Ishikawa (cell line): Measurements from ENCODE around the gene CDHR3.

Experiments
- CEBPB ChIP-seq: IDR thresholded peaks from 2 replicates; pipeline ENCODE4 v1.6.1; 2012
- CREB1 ChIP-seq: IDR thresholded peaks from 2 replicates; pipeline ENCODE4 v1.6.1; 2012; ENCODE audit warnings: low read depth
- EGR1 ChIP-seq: IDR thresholded peaks from 2 replicates; pipeline ENCODE4 v1.6.1; 2012
- EP300 ChIP-seq: IDR thresholded peaks from 2 replicates; pipeline ENCODE4 v1.6.1; 2012; ENCODE audit warnings: borderline replicate concordance
- FOXM1 ChIP-seq: IDR thresholded peaks from 2 replicates; pipeline ENCODE4 v1.6.1; 2012; ENCODE audit warnings: low read depth, borderline replicate concordance
- MAX ChIP-seq: IDR thresholded peaks from 2 replicates; pipeline ENCODE4 v1.6.1; 2012
- NFIC ChIP-seq: IDR thresholded peaks from 2 replicates; pipeline ENCODE4 v1.6.1; 2012
- RAD21 ChIP-seq: IDR thresholded peaks from 2 replicates; pipeline ENCODE4 v1.6.1; 2012; ENCODE audit warnings: low read depth
- REST ChIP-seq: IDR thresholded peaks from 2 replicates; pipeline ENCODE4 v1.6.1; 2012; ENCODE audit warnings: low read depth, mild to moderate bottlenecking
- TAF1 ChIP-seq: IDR thresholded peaks from 2 replicates; pipeline ENCODE4 v1.6.1; 2012; ENCODE audit warnings: low read depth, mild to moderate bottlenecking
- TCF12 ChIP-seq: IDR thresholded peaks from 2 replicates; pipeline ENCODE4 v1.6.1; 2012; ENCODE audit warnings: low read depth
- TEAD4 ChIP-seq: IDR thresholded peaks from 2 replicates; pipeline ENCODE4 v1.6.1; 2012
- USF1 ChIP-seq: IDR thresholded peaks from 2 replicates; pipeline ENCODE4 v1.6.1; 2012
- YY1 ChIP-seq: IDR thresholded peaks from 2 replicates; pipeline ENCODE4 v1.6.1; 2012; ENCODE audit warnings: low read depth
- ZBTB7A ChIP-seq: IDR thresholded peaks from 2 replicates; pipeline ENCODE4 v1.6.1; 2012; ENCODE audit warnings: low read depth

CDHR3 gene

DNA sequence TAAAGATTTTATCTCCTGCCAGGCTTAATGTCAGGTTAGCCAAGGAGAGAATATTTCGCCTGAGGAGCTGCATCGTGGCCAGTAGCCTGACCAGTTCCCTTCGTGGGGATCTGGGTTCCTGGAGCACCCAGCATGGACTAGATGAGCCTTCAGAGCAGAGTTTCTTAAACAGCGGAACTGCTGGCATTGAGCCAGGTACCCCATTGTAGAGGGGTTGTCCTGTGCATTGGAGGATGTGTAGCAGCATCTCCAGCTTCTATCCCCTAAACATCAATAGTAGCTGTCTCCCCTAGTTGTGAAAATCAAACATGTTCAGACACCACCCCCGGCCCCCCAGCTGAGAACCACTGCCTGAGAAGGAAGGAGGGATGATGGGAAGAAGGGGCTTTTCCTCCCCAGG lies 36.2 kb downstream of the CDHR3 start:
- TF ChIP-seq TAF1: no peak

DNA sequence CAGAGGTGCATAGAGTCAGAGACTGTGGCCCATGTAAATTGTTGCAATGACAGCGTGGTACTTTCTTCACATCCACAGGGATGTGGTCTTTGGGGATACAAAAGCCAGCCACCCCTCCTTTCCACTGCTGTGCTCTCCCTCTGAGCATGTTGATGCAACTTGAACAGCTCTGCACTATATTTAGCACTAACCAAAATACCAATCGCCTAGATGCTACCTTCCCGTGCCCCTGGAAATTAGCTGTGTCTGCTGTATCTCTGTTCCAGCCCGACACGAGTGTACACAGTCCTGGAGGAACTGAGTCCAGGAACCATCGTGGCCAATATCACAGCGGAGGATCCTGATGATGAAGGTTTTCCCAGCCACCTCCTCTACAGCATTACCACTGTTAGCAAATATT lies 38.1 kb downstream of the CDHR3 start:
- no peak for TF ChIP-seq YY1
- TF ChIP-seq FOXM1: no peak
- no peak for TF ChIP-seq TCF12
- TF ChIP-seq CEBPB: no peak
- no peak for TF ChIP-seq TEAD4
- no peak for TF ChIP-seq TAF1
- TF ChIP-seq RAD21: no peak
- TF ChIP-seq EGR1: no peak
- TF ChIP-seq CREB1: no peak
- no peak for TF ChIP-seq ZBTB7A
- TF ChIP-seq USF1: no peak
- no peak for TF ChIP-seq NFIC
- TF ChIP-seq REST: no peak
- no peak for TF ChIP-seq EP300
- TF ChIP-seq MAX: no peak

DNA sequence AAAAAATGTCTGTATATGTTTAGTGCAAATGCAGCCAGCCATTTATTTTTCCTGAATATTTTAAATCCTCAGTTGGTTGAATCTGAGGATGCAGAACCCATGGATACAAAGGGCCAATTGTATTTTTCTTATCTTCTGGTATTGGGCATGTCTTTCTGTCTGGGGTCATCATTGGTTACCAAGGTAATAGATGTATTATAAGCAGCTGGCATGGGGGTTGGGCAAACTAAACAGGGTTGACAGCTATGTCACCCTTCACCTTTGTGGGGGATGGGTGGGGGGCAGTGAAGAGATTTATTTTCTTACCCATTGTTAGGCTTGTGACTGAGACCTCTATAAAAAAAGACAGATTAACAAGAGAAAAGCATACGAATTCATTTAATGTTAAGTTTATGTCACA lies 38.8 kb downstream of the CDHR3 start:
- no peak for TF ChIP-seq EGR1
- no peak for TF ChIP-seq USF1
- no peak for TF ChIP-seq REST
- no peak for TF ChIP-seq ZBTB7A

GRCh38 chr7:106003525-106004064 lies 40.5 kb downstream of the CDHR3 start:
- TF ChIP-seq CEBPB (0 out of 2 replicates have a peak, but pooled peaks have one; percentile 13), CREB1 (no peak), REST (no peak), TEAD4 (no peak), EGR1 (no peak), MAX (no peak), EP300 (no peak), TCF12 (no peak)

DNA sequence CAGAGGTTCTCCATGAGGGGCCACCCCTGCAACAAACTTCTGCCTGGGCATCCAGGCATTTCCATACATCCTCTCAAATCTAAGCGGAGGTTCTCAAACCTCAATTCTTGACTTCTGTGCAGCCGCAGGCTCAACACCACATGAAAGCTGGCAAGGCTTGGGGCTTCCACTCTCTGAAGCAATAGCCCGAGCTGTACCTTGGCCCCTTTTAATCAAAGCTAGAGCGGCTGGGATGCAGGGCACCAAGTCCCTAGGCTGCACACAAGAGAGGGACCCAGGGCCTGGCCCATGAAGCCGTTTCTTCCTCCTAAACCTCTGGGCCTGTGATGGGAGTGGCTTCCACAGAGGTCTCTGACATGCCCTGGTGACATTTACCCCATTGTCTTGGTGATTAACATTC lies 43.8 kb downstream of the CDHR3 start:
- TF ChIP-seq FOXM1 (no peak), ZBTB7A (no peak), CEBPB (no peak), NFIC (no peak), TEAD4 (no peak), YY1 (no peak), MAX (no peak), TAF1 (no peak), EGR1 (no peak), USF1 (no peak), TCF12 (no peak), CREB1 (no peak), RAD21 (no peak), REST (no peak), EP300 (no peak)
